Common myeloid progenitor, CD34-positive (primary cell): ENCODE results near the gene ICAM2.

Experiments
- CTCF ChIA-PET: fragments of 350-600 bp; sonication (Branson Sonifier 250); formaldehyde crosslinking; loops from one replicate; lab custom pipeline; 2021; ENCODE audit warnings: antibody characterized with exemption; lab: Charles Lee
- POLR2A ChIA-PET: fragments of 350-600 bp; sonication (Branson Sonifier 250); formaldehyde crosslinking; loops from one replicate; lab custom pipeline; 2021; ENCODE audit warnings: antibody characterized with exemption; lab: Charles Lee
- DNase-seq, 3 donors: peaks; one replicate each; pipeline versions ENCODE4 v3.0.0 to v3.0.0-alpha.2; 2013
- H3K27ac ChIP-seq, 2 experiments: 1 replicate in 1 of 2; 2 replicates in 1 of 2; pipeline ENCODE4 v1.7.0; 2013; ENCODE audit warnings: inconsistent platforms in 2 of 2, low read length in 2 of 2, mild to moderate bottlenecking in 2 of 2, low read depth in 1 of 2, moderate library complexity in 1 of 2; ENCODE audit not compliant: severe bottlenecking in 2 of 2, insufficient read depth in 1 of 2, poor library complexity in 1 of 2
- H3K27me3 ChIP-seq, 5 experiments: replicated peaks in 2 of 5; 1 replicate in 3 of 5; 2 replicates in 2 of 5; pipeline versions ENCODE4 v1.6.1 to v1.7.0; 2013; ENCODE audit warnings: low read length in 4 of 5, mild to moderate bottlenecking in 2 of 5, moderate library complexity in 2 of 5, inconsistent platforms in 1 of 5; ENCODE audit not compliant: insufficient read depth in 5 of 5, control insufficient read depth in 4 of 5
- H3K36me3 ChIP-seq, 4 experiments: 1 replicate in 2 of 4; 2 replicates in 2 of 4; pipeline versions ENCODE4 v1.6.1 to v1.7.0; 2013; ENCODE audit warnings: low read length in 3 of 4, control low read depth in 1 of 4, mild to moderate bottlenecking in 1 of 4; ENCODE audit not compliant: control insufficient read depth in 4 of 4, insufficient read depth in 4 of 4
- H3K4me1 ChIP-seq, 4 experiments: 1 replicate in 3 of 4; 2 replicates in 1 of 4; pipeline versions ENCODE4 v1.6.1 to v1.7.1; 2013; ENCODE audit warnings: low read length in 3 of 4, mild to moderate bottlenecking in 3 of 4, control low read depth in 1 of 4, inconsistent platforms in 1 of 4, moderate library complexity in 1 of 4; ENCODE audit not compliant: control insufficient read depth in 4 of 4, insufficient read depth in 4 of 4; ENCODE audit errors: control extremely low read depth in 1 of 4
- H3K4me3 ChIP-seq, 7 experiments: 1 replicate in 4 of 7; 2 replicates in 3 of 7; pipeline versions ENCODE4 v1.5.1 to v1.7.0; 2013; ENCODE audit warnings: mild to moderate bottlenecking in 7 of 7, low read length in 6 of 7, moderate library complexity in 6 of 7, inconsistent platforms in 2 of 7, low read depth in 2 of 7, control low read depth in 1 of 7; ENCODE audit not compliant: insufficient read depth in 4 of 7, control insufficient read depth in 1 of 7; ENCODE audit errors: extremely low read depth in 1 of 7
- H3K9me3 ChIP-seq, 5 experiments: 1 replicate in 4 of 5; 2 replicates in 1 of 5; pipeline versions ENCODE4 v1.6.1 to v1.7.1; 2013; ENCODE audit warnings: low read length in 4 of 5, mild to moderate bottlenecking in 2 of 5, inconsistent platforms in 1 of 5, low read depth in 1 of 5, moderate library complexity in 1 of 5; ENCODE audit not compliant: control insufficient read depth in 4 of 5, insufficient read depth in 2 of 5; ENCODE audit errors: control extremely low read depth in 1 of 5
- WGBS: methylation state at CpG from one replicate; pipeline ENCODE4 v1.1.5; 2013; ENCODE audit not compliant: insufficient coverage; 5-methylcytosine and 5-hydroxymethylcytosine counted together

The ICAM2 gene

GRCh38 chr17:64016974-64017373 lies 3.5 kb downstream of the ICAM2 start:
- DNase-seq = no peak
- Histone ChIP-seq H3K4me1 (peaks cover 32 to 75% (median 60%) of the 10 kb centered on the region in 4 experiments), H3K36me3 (peaks cover 0 to 3% (median under 1%) of the 10 kb centered on the region in 4 experiments), H3K4me3 (peak overlapping the region in 3 of 7 experiments; percentile 38 to 65 (median 50)), H3K27me3 (no peaks in the 10 kb centered on the region), H3K27ac (peak overlapping the region; percentile 56 to 77), H3K9me3 (no peaks in the 10 kb centered on the region)
- WGBS = no CpG with 5 or more reads among the region's 3 CpGs
- ChIA-PET POLR2A (interaction anchor here (1.0 to 1.3 kb wide), 3 partner anchors 8 to 32 kb away, joined by 4 to 9 read pairs (median 5); no protein-coding TSS in a partner anchor), CTCF (interaction anchor here (0.7 to 3.1 kb wide), 19 partner anchors 10 to 129 kb away, joined by 3 to 53 read pairs (median 4); partner anchors contain the start of genes CD79B and PRR29)

GRCh38 chr17:64016231-64016784 lies 4.1 kb downstream of the ICAM2 start:
- Histone ChIP-seq H3K4me1 (peaks cover 32 to 69% (median 57%) of the 10 kb centered on the region in 4 experiments), H3K27me3 (no peaks in the 10 kb centered on the region), H3K9me3 (no peaks in the 10 kb centered on the region), H3K27ac (peak overlapping the region; percentile 56 to 77), H3K36me3 (peaks cover 0 to 3% (median 2%) of the 10 kb centered on the region in 4 experiments), H3K4me3 (peak overlapping the region in 6 of 7 experiments; percentile 2 to 66 (median 44))
- no peak for DNase-seq
- CTCF ChIA-PET = interaction anchor here (0.7 to 3.1 kb wide), 19 partner anchors 9 to 129 kb away, joined by 3 to 53 read pairs (median 4); partner anchors contain the start of genes CD79B, CSHL1 and PRR29
- WGBS = 12% methylated on average over 4 of the region's 5 CpGs
- POLR2A ChIA-PET = interaction anchor here (1.0 to 1.3 kb wide), 3 partner anchors 9 to 61 kb away, joined by 3 to 9 read pairs (median 5); no protein-coding TSS in a partner anchor

GRCh38 chr17:64015447-64015846 lies 5.0 kb downstream of the ICAM2 start:
- peak overlapping the region in 3 of 7 experiments; percentile 32 to 66 (median 65) for H3K4me3 ChIP-seq
- peak overlapping the region; percentile 54 to 83 for H3K27ac ChIP-seq
- WGBS = 100% methylated on average over 1 of the region's 6 CpGs
- H3K36me3 ChIP-seq = peaks cover 0 to 3% (median 2%) of the 10 kb centered on the region in 4 experiments
- H3K4me1 ChIP-seq = peaks cover 30 to 62% (median 50%) of the 10 kb centered on the region in 4 experiments
- POLR2A ChIA-PET = no interaction called here
- H3K27me3 ChIP-seq = no peaks in the 10 kb centered on the region
- H3K9me3 ChIP-seq = no peaks in the 10 kb centered on the region
- CTCF ChIA-PET = no interaction called here
- no peak for DNase-seq

GRCh38 chr17:64009571-64010402 lies 10.6 kb downstream of the ICAM2 start:
- ChIA-PET POLR2A (no interaction called here), CTCF (interaction anchor here (0.8 to 1.5 kb wide), 5 partner anchors 9 to 19 kb away, joined by 3 to 6 read pairs (median 3); partner anchors contain the start of gene ICAM2)
- 58% methylated on average over 8 of the region's 8 CpGs for WGBS
- Histone ChIP-seq H3K36me3 (peaks cover 3 to 10% (median 7%) of the 10 kb centered on the region in 4 experiments), H3K27ac (no peak overlapping the region), H3K4me3 (no peak overlapping the region), H3K27me3 (no peaks in the 10 kb centered on the region), H3K9me3 (no peaks in the 10 kb centered on the region), H3K4me1 (peaks cover 0 to 59% (median 49%) of the 10 kb centered on the region in 4 experiments)
- DNase-seq = peak in 1 of 3 donors; percentile 58

GRCh38 chr17:64008830-64009229 lies 11.6 kb downstream of the ICAM2 start:
- Histone ChIP-seq H3K27me3 (no peaks in the 10 kb centered on the region), H3K4me1 (peaks cover 0 to 52% (median 45%) of the 10 kb centered on the region in 4 experiments), H3K9me3 (no peaks in the 10 kb centered on the region), H3K4me3 (no peak overlapping the region), H3K36me3 (peaks cover 8 to 19% (median 14%) of the 10 kb centered on the region in 4 experiments), H3K27ac (peak overlapping the region in 1 of 2 experiments; percentile 55)
- DNase-seq = no peak
- POLR2A ChIA-PET = no interaction called here
- WGBS = 40% methylated on average over 1 of the region's 4 CpGs
- CTCF ChIA-PET = interaction anchor here (1.4 to 1.5 kb wide), 2 partner anchors 11 to 14 kb away, joined by 6 read pairs; partner anchors contain the start of gene ICAM2

GRCh38 chr17:64008346-64008745 lies 12.1 kb downstream of the ICAM2 start:
- DNase-seq = no peak
- Histone ChIP-seq H3K4me1 (peaks cover 0 to 51% (median 45%) of the 10 kb centered on the region in 4 experiments), H3K27me3 (no peaks in the 10 kb centered on the region), H3K36me3 (peaks cover 9 to 21% (median 18%) of the 10 kb centered on the region in 4 experiments), H3K9me3 (no peaks in the 10 kb centered on the region), H3K4me3 (no peak overlapping the region), H3K27ac (peak overlapping the region; percentile 25 to 55)
- CTCF ChIA-PET = interaction anchor here (2.5 kb wide), 1 partner anchor 9 kb away, joined by 20 read pairs; no protein-coding TSS in a partner anchor
- POLR2A ChIA-PET = no interaction called here
- 87% methylated on average over 4 of the region's 5 CpGs for WGBS
